Activated CD8-positive, alpha-beta memory T cell treated with anti-CD3 and anti-CD28 coated beads, Interleukin-2, amount 50 U/mL, for 24 hours (primary cell): ENCODE data around the gene COL17A1.

Source experiments
- DNase-seq: peaks from one replicate; pipeline ENCODE4 v3.0.0-alpha.2; 2020; ENCODE audit errors: extremely low read depth

COL17A1 gene

GRCh38 chr10:103990121-103990520, 95.6 kb downstream of the COL17A1 start:
- DNase-seq = no peak

GRCh38 chr10:103986360-103986759, 99.3 kb downstream of the COL17A1 start:
- no peak for DNase-seq

- DNase-seq = no peak
These were observed 100.0 kb downstream of the COL17A1 start for GRCh38 chr10:103985726-103986125.

GRCh38 chr10:103983367-103983911, 102.2 kb downstream of the COL17A1 start:
- DNase-seq = no peak

- no peak for DNase-seq
These were observed 103.0 kb downstream of the COL17A1 start for GRCh38 chr10:103982639-103983038.
